ENCODE data around the gene ZNF708. TPM values are rescaled to one million over a fixed set of nuclear protein-coding genes. Genes with fewer than 3 reads are reported as not detected.

Gene ZNF708
- polyA plus RNA-seq, 1 experiment, result 1.8 TPM

- peak; percentile 29 for TF ChIP-seq CTCF (IDR thresholded peaks at IDR 0.05; ENCODE audit: insufficient read depth, low read depth, low read length)
- no peak for DNase-seq (ENCODE audit: low read depth)
- H3K27me3 ChIP-seq (ENCODE audit: control insufficient read depth, insufficient read depth, low read length), result no peaks in the 10 kb centered on the region
- no peaks in the 10 kb centered on the region for H3K36me3 ChIP-seq (ENCODE audit: control insufficient read depth, insufficient read depth, low read length)
- no peak overlapping the region for H3K4me3 ChIP-seq (ENCODE audit: low read depth, low read length)
- ChIA-PET CTCF (interaction anchor here (1.3 to 3.2 kb wide), 2 partner anchors 53 to 58 kb away, joined by 3 to 19 read pairs; no protein-coding TSS in a partner anchor), POLR2A (no interaction called here)
Measured at GRCh38 chr19:21256722-21257121, 72.5 kb downstream of the ZNF708 start.

Other genes starting within 250 kb of the ZNF708 start
- 5.6 and 7.9 TPM in 2 replicates for gene ZNF714, start 247.2 kb downstream of the ZNF708 start, polyA plus RNA-seq (2011; rRNA removed)
- 4.0 and 4.8 TPM in 2 replicates for gene ZNF431, start 187.4 kb downstream of the ZNF708 start, polyA plus RNA-seq (2011; rRNA removed)
- gene ZNF738, start 29.6 kb upstream of the ZNF708 start, polyA plus RNA-seq (2011; rRNA removed), result 4.2 and 6.4 TPM in 2 replicates
- gene ZNF493, start 67.7 kb upstream of the ZNF708 start, polyA plus RNA-seq (2011; rRNA removed), result 3.9 and 5.0 TPM in 2 replicates
- gene ZNF429, start 176.2 kb upstream of the ZNF708 start, polyA plus RNA-seq (2011; rRNA removed), result 3.3 and 4.1 TPM in 2 replicates

All from BJ (cell line).